ENCODE results near the gene WDR7.
A peak's percentile ranks its signal among the peaks of the same experiment; 100 is the strongest.

WDR7 gene

DNA sequence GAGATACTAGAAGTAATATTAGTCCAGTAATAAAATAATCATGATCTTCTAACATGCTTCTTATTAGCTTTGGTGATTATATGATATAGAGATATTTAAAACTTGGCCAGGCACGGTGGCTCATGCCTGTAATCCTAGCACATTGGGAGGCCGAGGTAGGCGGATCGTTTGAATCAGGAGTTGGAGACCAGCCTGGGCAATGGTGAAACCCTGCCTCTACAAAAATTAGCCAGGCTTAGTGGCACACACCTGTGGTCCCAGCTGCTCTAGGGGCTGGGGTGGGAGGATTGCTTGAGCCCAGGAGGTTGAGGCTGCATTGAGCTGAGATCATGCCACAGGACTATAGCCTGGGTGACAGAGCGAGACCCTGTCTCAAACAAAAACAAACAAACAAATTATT lies 87.0 kb downstream of the WDR7 start:
- TF ChIP-seq, protein P1, sequence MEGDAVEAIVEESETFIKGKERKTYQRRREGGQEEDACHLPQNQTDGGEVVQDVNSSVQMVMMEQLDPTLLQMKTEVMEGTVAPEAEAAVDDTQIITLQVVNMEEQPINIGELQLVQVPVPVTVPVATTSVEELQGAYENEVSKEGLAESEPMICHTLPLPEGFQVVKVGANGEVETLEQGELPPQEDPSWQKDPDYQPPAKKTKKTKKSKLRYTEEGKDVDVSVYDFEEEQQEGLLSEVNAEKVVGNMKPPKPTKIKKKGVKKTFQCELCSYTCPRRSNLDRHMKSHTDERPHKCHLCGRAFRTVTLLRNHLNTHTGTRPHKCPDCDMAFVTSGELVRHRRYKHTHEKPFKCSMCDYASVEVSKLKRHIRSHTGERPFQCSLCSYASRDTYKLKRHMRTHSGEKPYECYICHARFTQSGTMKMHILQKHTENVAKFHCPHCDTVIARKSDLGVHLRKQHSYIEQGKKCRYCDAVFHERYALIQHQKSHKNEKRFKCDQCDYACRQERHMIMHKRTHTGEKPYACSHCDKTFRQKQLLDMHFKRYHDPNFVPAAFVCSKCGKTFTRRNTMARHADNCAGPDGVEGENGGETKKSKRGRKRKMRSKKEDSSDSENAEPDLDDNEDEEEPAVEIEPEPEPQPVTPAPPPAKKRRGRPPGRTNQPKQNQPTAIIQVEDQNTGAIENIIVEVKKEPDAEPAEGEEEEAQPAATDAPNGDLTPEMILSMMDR (IDR thresholded peaks at IDR 0.05; ENCODE audit: control extremely low read depth, extremely low read depth, low read depth, missing control alignments): no peak
- CTCF ChIA-PET: interaction anchor here (1.7 kb wide), 1 partner anchor 18 kb away, joined by 5 read pairs; no protein-coding TSS in a partner anchor
- POLR2A ChIA-PET: no interaction called here
- DNase-seq (ENCODE audit: extremely low spot score): no peak

- TF ChIP-seq, protein P1 (IDR thresholded peaks at IDR 0.05; ENCODE audit: control extremely low read depth, extremely low read depth, low read depth, missing control alignments): no peak
- POLR2A ChIA-PET: no interaction called here
- CTCF ChIA-PET: no interaction called here
- no peak for DNase-seq (ENCODE audit: extremely low spot score)
Observed at GRCh38 chr18:56739731-56740130, 88.6 kb downstream of the WDR7 start.

- ChIA-PET CTCF (interaction anchor here (1.3 kb wide), 1 partner anchor 706 kb away, joined by 3 read pairs; no protein-coding TSS in a partner anchor), POLR2A (no interaction called here)
- TF ChIP-seq, protein P1 (IDR thresholded peaks at IDR 0.05; ENCODE audit: control extremely low read depth, extremely low read depth, low read depth, missing control alignments): no peak
- DNase-seq (ENCODE audit: extremely low spot score): no peak
Observed at GRCh38 chr18:56740645-56741044, 89.5 kb downstream of the WDR7 start.

- POLR2A ChIA-PET: no interaction called here
- no peak for DNase-seq (ENCODE audit: extremely low spot score)
- CTCF ChIA-PET: no interaction called here
- TF ChIP-seq, protein P1 (IDR thresholded peaks at IDR 0.05; ENCODE audit: control extremely low read depth, extremely low read depth, low read depth, missing control alignments): no peak
Observed at GRCh38 chr18:56741685-56742084, 90.5 kb downstream of the WDR7 start.

GRCh38 chr18:56743115-56743514 lies 92.0 kb downstream of the WDR7 start:
- CTCF ChIA-PET: interaction anchor here (0.8 kb wide), 1 partner anchor 19 kb away, joined by 4 read pairs; no protein-coding TSS in a partner anchor
- TF ChIP-seq, protein P1 (IDR thresholded peaks at IDR 0.05; ENCODE audit: control extremely low read depth, extremely low read depth, low read depth, missing control alignments): no peak
- POLR2A ChIA-PET: no interaction called here

DNA sequence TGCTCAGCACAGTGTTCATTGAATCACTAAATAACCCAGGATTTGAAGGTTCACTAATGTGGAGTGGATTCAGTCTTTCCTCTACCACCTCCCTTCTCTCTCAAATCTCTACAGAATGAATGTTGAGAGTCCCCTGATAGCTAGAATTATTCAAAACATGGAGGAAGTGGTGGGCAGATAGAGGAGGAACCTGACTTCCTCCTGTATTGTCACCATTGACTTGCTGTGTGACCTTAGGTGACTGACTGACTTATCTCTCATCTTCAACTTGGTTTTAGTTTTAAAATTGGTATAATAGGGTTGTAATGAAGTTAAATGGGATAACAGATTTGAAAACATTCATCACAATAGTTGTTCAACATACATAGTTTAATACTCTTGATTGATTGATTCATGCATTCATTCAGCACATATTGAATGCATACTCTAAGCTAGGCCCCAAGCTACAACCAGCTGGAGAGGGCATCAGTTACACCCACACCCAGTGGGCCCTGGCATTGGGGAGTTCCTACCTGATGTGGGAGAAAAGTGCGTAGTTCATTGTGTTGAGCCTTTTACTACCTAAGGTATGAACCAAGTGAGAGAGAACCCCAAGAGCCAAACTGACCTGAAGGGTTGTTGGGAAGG lies 96.0 kb downstream of the WDR7 start:
- POLR2A ChIA-PET: no interaction called here
- TF ChIP-seq, protein P1 (IDR thresholded peaks at IDR 0.05; ENCODE audit: control extremely low read depth, extremely low read depth, low read depth, missing control alignments): no peak
- CTCF ChIA-PET: interaction anchor here (1.0 to 2.7 kb wide), 4 partner anchors 12 to 815 kb away, joined by 3 to 13 read pairs (median 6); no protein-coding TSS in a partner anchor
- DNase-seq (ENCODE audit: extremely low spot score): peak; percentile 28

More at GRCh38 chr18:56743115-56743514, 92.0 kb downstream of the WDR7 start:
- no peak for DNase-seq (ENCODE audit: extremely low spot score)
